ENCODE measurements around the gene TNS1. TPM values are rescaled to one million over a fixed set of nuclear protein-coding genes. Genes with fewer than 3 reads are reported as not detected.

TNS1 gene
- total and polyA plus RNA-seq, 2 donors (not counting 1 experiment from before 2014, with no cell fraction given) = 0.10 to 0.86 TPM

GRCh38 chr2:217968023-217968422 lies 34.8 kb downstream of the TNS1 start:
- Histone ChIP-seq H3K79me2 (ENCODE audit: control insufficient read depth, insufficient read depth, low read length) (no peaks in the 10 kb centered on the region), H3K4me2 (replicated peaks; ENCODE audit: low read depth, low read length, poor library complexity, severe bottlenecking) (no peak overlapping the region), H3K4me1 (ENCODE audit: control insufficient read depth in 2 of 2, insufficient read depth in 2 of 2, low read length in 2 of 2) (no peaks in the 10 kb centered on the region), H3K27me3 (replicated peaks in 1 of 4; ENCODE audit: control extremely low read depth in 1 of 4, control insufficient read depth in 3 of 4, insufficient read depth in 4 of 4, low read length in 3 of 4) (peaks cover 0 to 3% (median 0%) of the 10 kb centered on the region in 4 experiments), H3K9ac (ENCODE audit: low read length) (no peak overlapping the region), H3K9me3 (ENCODE audit: control extremely low read depth in 1 of 3, control insufficient read depth in 2 of 3, insufficient read depth in 1 of 3, low read length in 2 of 3) (peaks cover 0 to 3% (median 0%) of the 10 kb centered on the region in 3 donors), H4K20me1 (ENCODE audit: control insufficient read depth, insufficient read depth, low read length, poor library complexity, severe bottlenecking) (no peaks in the 10 kb centered on the region), H2AFZ (ENCODE audit: insufficient read depth, low read depth, low read length, poor library complexity, severe bottlenecking) (no peak overlapping the region), H3K4me3 (ENCODE audit: control extremely low read depth in 1 of 5, extremely low read depth in 1 of 5, insufficient read depth in 1 of 5, low read depth in 2 of 5, low read length in 4 of 5) (no peak overlapping the region), H3K36me3 (replicated peaks in 1 of 2; ENCODE audit: control extremely low read depth in 1 of 2, control insufficient read depth in 1 of 2, extremely low read depth in 1 of 2, insufficient read depth in 2 of 2, low read length in 1 of 2) (no peaks in the 10 kb centered on the region), H3K27ac (ENCODE audit: low read length in 2 of 2) (no peak overlapping the region)
- DNase-seq = no peak
- no peaks in the 10 kb centered on the region for H3K9me3 Mint-ChIP-seq (ENCODE audit: insufficient read depth)
- ChIA-PET CTCF (no interaction called here), POLR2A (no interaction called here)
- H3K27ac Mint-ChIP-seq = no peak overlapping the region
- intact Hi-C loops (cut with micrococcal nuclease) = no loop called here
- H3K4me1 Mint-ChIP-seq = no peaks in the 10 kb centered on the region
- WGBS (ENCODE audit: insufficient coverage) = no CpG with 5 or more reads among the region's 1 CpG
- H3K4me3 Mint-ChIP-seq = no peak overlapping the region
- ATAC-seq (ENCODE audit: low read depth) = no peak
- TF ChIP-seq EZH2 (IDR thresholded peaks at IDR 0.05; ENCODE audit: borderline replicate concordance, insufficient read depth, low read depth, low read length, poor library complexity, severe bottlenecking) (no peak), CTCF (IDR thresholded peaks at IDR 0.05) (no peak)
- peaks cover 9% of the 10 kb centered on the region for H3K27me3 Mint-ChIP-seq

- DNase-seq = no peak
- CTCF ChIA-PET = no interaction called here
- H3K27ac ChIP-seq (ENCODE audit: low read length in 2 of 2) = no peak overlapping the region
- H3K9ac ChIP-seq (ENCODE audit: low read length) = no peak overlapping the region
- no peaks in the 10 kb centered on the region for H4K20me1 ChIP-seq (ENCODE audit: control insufficient read depth, insufficient read depth, low read length, poor library complexity, severe bottlenecking)
- no peaks in the 10 kb centered on the region for H3K36me3 ChIP-seq (replicated peaks in 1 of 2; ENCODE audit: control extremely low read depth in 1 of 2, control insufficient read depth in 1 of 2, extremely low read depth in 1 of 2, insufficient read depth in 2 of 2, low read length in 1 of 2)
- Mint-ChIP-seq H3K27ac (no peak overlapping the region), H3K4me1 (no peaks in the 10 kb centered on the region), H3K27me3 (peaks cover 9% of the 10 kb centered on the region), H3K9me3 (ENCODE audit: insufficient read depth) (no peaks in the 10 kb centered on the region), H3K4me3 (no peak overlapping the region)
- no peak overlapping the region for H2AFZ ChIP-seq (ENCODE audit: insufficient read depth, low read depth, low read length, poor library complexity, severe bottlenecking)
- peaks cover 0 to 3% (median 0%) of the 10 kb centered on the region in 3 donors for H3K9me3 ChIP-seq (ENCODE audit: control extremely low read depth in 1 of 3, control insufficient read depth in 2 of 3, insufficient read depth in 1 of 3, low read length in 2 of 3)
- H3K4me3 ChIP-seq (ENCODE audit: control extremely low read depth in 1 of 5, extremely low read depth in 1 of 5, insufficient read depth in 1 of 5, low read depth in 2 of 5, low read length in 4 of 5) = no peak overlapping the region
- no peaks in the 10 kb centered on the region for H3K4me1 ChIP-seq (ENCODE audit: control insufficient read depth in 2 of 2, insufficient read depth in 2 of 2, low read length in 2 of 2)
- intact Hi-C loops (cut with micrococcal nuclease) = no loop called here
- no peak for ATAC-seq (ENCODE audit: low read depth)
- POLR2A ChIA-PET = interaction anchor here (0.6 kb wide), 1 partner anchor 9 kb away, joined by 4 read pairs; no protein-coding TSS in a partner anchor
- peaks cover 0 to 3% (median 0%) of the 10 kb centered on the region in 4 experiments for H3K27me3 ChIP-seq (replicated peaks in 1 of 4; ENCODE audit: control extremely low read depth in 1 of 4, control insufficient read depth in 3 of 4, insufficient read depth in 4 of 4, low read length in 3 of 4)
- no peaks in the 10 kb centered on the region for H3K79me2 ChIP-seq (ENCODE audit: control insufficient read depth, insufficient read depth, low read length)
- H3K4me2 ChIP-seq (replicated peaks; ENCODE audit: low read depth, low read length, poor library complexity, severe bottlenecking) = no peak overlapping the region
- 94% methylated on average over 5 of the region's 10 CpGs for WGBS (ENCODE audit: insufficient coverage)
- TF ChIP-seq EZH2 (IDR thresholded peaks at IDR 0.05; ENCODE audit: borderline replicate concordance, insufficient read depth, low read depth, low read length, poor library complexity, severe bottlenecking) = no peak
Observed at GRCh38 chr2:217966423-217967070, 36.2 kb downstream of the TNS1 start.

Data from B cell (primary cell).